SU-DHL-6 (cell line): ENCODE results near the gene ZNF432.

ENCODE experiments used
- H2AFZ ChIP-seq: fragments of 200-600 bp; sonication (generic); 2 replicates; pipeline ENCODE4 v1.6.1; 2014; ENCODE audit warnings: low read depth, mild to moderate bottlenecking, moderate library complexity, mixed read lengths, antibody characterized with exemption, low read length; ENCODE audit not compliant: severe bottlenecking
- H3F3A ChIP-seq: fragments of 200-600 bp; shearing (Covaris generic); 2 replicates; pipeline ENCODE4 v1.6.0; 2016; ENCODE audit warnings: antibody characterized with exemption, mild to moderate bottlenecking; ENCODE audit not compliant: insufficient read depth
- H3K27ac ChIP-seq: fragments of 200-600 bp; sonication (generic); 2 replicates; pipeline ENCODE4 v1.5.1; 2016; ENCODE audit warnings: low read depth, mild to moderate bottlenecking, low read length, moderate library complexity, mixed read lengths
- H3K27me3 ChIP-seq: fragments of 200-600 bp; sonication (generic), shearing (Covaris generic); 2 replicates; pipeline ENCODE4 v1.6.0; 2014; ENCODE audit warnings: mild to moderate bottlenecking, low read length
- H3K36me3 ChIP-seq: fragments of 200-600 bp; sonication (generic); 2 replicates; pipeline ENCODE4 v1.6.1; 2014; ENCODE audit warnings: mild to moderate bottlenecking, low read length, mixed read lengths
- H3K4me2 ChIP-seq: fragments of 300-600, 200-600 bp; shearing (Covaris generic), sonication (generic); 2 replicates; pipeline ENCODE4 v1.6.0; 2014; ENCODE audit warnings: low read length, low read depth, mild to moderate bottlenecking; ENCODE audit not compliant: poor library complexity, severe bottlenecking
- H3K4me3 ChIP-seq: fragments of 200-600 bp; sonication (generic); 2 replicates; pipeline ENCODE4 v1.5.1; 2014; ENCODE audit warnings: antibody characterized with exemption, low read length, mild to moderate bottlenecking, mixed read lengths; ENCODE audit not compliant: insufficient read depth, poor library complexity, severe bottlenecking
- H3K79me2 ChIP-seq: fragments of 200-600 bp; sonication (generic); 2 replicates; pipeline ENCODE4 v1.6.1; 2014; ENCODE audit warnings: mild to moderate bottlenecking, low read length, moderate library complexity; ENCODE audit not compliant: insufficient read depth
- H3K9ac ChIP-seq: fragments of 200-600 bp; sonication (generic); 2 replicates; pipeline ENCODE4 v1.7.0; 2014; ENCODE audit warnings: mild to moderate bottlenecking, low read length
- H3K9me2 ChIP-seq: fragments of 200-600 bp; sonication (generic); replicated peaks from 2 replicates; pipeline ENCODE4 v1.6.1; 2014; ENCODE audit warnings: low read length; ENCODE audit not compliant: insufficient read depth
- H3K9me3 ChIP-seq: fragments of 200-600 bp; sonication (generic); 2 replicates; pipeline ENCODE4 v1.6.1; 2014; ENCODE audit warnings: low read length, mixed read lengths; ENCODE audit not compliant: insufficient read depth
- H4K20me1 ChIP-seq: fragments of 200-600 bp; sonication (generic); 2 replicates; pipeline ENCODE4 v1.6.1; 2014; ENCODE audit warnings: low read depth, mild to moderate bottlenecking, antibody characterized with exemption, low read length, moderate library complexity, mixed read lengths
- EZH2phosphoT487 ChIP-seq: fragments of 200-600 bp; sonication (generic), shearing (Covaris generic); conservative IDR thresholded peaks from 2 replicates; pipeline ENCODE4 v1.6.1; 2018; ENCODE audit warnings: mild to moderate bottlenecking, antibody characterized with exemption, low read length, moderate library complexity, mixed read lengths
- TF ChIP-seq, protein P1 (sequence below): fragments of 200-600 bp; sonication (generic); IDR thresholded peaks from one replicate; pipeline ENCODE4 v1.5.1; 2017; ENCODE audit warnings: antibody characterized with exemption, mild to moderate bottlenecking, low read length, moderate library complexity; ENCODE audit not compliant: insufficient read depth, poor library complexity, severe bottlenecking

ZNF432 gene

DNA sequence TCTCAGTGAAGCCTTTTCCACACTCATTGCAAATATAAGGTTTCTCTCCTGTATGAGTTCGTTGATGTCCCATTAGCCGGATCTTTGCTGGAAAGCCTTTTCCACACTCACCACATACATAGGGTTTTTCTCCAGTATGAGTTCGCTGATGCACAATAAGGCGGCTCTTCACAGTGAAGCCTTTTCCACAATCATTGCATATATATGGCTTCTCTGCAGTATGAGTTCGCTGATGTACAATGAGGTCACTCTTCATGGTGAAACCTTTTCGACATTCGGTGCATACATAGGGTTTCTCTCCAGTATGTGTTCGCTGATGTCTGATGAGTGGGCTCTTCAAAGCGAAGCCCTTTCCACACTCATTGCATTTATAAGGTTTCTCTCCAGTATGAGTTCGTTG, 55.2 kb downstream of the ZNF432 start:
- H4K20me1 ChIP-seq, result no peaks in the 10 kb centered on the region
- H3K9me2 ChIP-seq, result no peaks in the 10 kb centered on the region
- TF ChIP-seq EZH2phosphoT487, result no peak
- H3K79me2 ChIP-seq, result no peaks in the 10 kb centered on the region
- peaks cover 25% of the 10 kb centered on the region; the same call in 1 of the 2 replicates for H3K9me3 ChIP-seq
- H3F3A ChIP-seq, result no peaks in the 10 kb centered on the region
- no peak overlapping the region for H3K27ac ChIP-seq
- H3K36me3 ChIP-seq, result no peaks in the 10 kb centered on the region
- H3K27me3 ChIP-seq, result no peaks in the 10 kb centered on the region
- no peak overlapping the region for H3K9ac ChIP-seq
- H3K4me3 ChIP-seq, result no peak overlapping the region
- H2AFZ ChIP-seq, result no peak overlapping the region
- H3K4me2 ChIP-seq, result no peak overlapping the region

DNA sequence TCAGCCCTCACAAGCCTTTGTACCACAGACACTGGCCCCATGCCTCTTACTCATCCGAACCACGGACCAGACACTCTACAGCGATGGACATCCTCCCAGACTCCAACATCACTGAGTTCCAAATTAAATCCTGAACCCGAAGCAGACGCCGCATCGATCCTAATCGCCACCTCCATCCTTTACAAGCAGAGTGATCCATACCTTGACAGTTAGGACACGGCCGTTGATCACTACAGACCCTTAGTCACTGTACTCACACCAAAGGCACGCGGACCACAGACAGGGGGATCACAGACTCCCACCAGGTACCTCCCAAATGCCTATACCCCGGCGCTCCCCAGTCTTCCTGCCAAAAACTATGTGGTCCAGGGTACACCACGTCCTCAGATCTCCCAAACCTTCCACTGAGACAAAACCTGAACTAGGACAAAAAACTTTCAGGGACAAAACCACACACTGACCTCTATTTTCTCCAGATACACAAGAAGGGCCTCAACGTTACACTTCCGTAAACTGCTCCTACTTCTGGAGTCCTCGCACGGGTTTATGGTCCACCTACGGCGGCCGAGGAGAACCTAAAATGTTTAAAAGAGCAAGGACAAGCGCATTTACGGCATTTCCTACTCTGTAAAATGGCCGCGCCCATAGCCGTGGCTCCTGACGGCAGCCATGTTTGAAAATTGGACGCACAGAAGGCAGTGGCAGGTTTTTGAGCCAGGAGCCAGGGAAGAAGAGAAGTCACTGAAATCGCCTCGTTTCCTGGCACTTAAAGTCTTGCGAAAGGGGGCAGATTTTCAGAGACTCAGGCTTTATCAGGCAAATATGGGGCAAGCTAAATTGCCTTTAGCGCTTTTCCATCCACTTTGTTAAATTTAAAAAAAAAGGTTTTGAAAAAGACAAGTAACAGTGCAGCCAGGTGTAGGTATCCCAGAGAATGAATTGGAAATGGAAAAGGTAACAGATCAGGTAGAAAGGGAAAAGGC, 62.0 kb downstream of the ZNF432 start, which contains the start of gene ZNF350:
ZNF350 (minus strand) TSS at position 532 of the 983 bp plus-strand sequence. CDS start 12,480 bp downstream, outside the sequence.
- H3K27ac ChIP-seq, result no peak within 1 kb of the TSS
- no peaks in the 10 kb centered on the region for H3K79me2 ChIP-seq
- no peak within 1 kb of the TSS for H2AFZ ChIP-seq

DNA sequence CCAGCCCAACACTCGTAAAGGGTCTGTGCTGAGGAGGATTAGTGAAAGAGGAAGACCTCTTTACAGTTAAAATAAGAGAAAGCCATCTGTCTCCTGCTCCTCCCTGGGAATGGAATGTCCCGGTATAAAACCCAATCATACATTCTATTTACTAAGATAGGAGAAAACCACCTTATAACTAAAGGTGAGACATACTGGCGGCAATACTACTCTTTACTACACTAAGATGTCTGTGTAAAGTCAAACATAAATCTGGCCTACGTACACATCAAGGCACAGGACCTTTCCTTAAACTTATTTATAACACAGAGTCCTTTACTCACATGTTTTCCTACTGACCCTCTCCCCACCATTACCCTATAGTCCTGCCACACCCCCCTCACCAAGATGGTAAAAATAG, 65.3 kb downstream of the ZNF432 start:
- H3K4me3 ChIP-seq, result no peak overlapping the region
- no peak overlapping the region for H3K27ac ChIP-seq
- H4K20me1 ChIP-seq, result no peaks in the 10 kb centered on the region
- H3K9me3 ChIP-seq, result no peaks in the 10 kb centered on the region; the same call in 1 of the 2 replicates
- H3K36me3 ChIP-seq, result no peaks in the 10 kb centered on the region
- H3K27me3 ChIP-seq, result no peaks in the 10 kb centered on the region
- no peak overlapping the region for H2AFZ ChIP-seq
- no peak overlapping the region for H3K4me2 ChIP-seq
- H3K9me2 ChIP-seq, result no peaks in the 10 kb centered on the region
- no peak for TF ChIP-seq EZH2phosphoT487
- TF ChIP-seq, protein P1, sequence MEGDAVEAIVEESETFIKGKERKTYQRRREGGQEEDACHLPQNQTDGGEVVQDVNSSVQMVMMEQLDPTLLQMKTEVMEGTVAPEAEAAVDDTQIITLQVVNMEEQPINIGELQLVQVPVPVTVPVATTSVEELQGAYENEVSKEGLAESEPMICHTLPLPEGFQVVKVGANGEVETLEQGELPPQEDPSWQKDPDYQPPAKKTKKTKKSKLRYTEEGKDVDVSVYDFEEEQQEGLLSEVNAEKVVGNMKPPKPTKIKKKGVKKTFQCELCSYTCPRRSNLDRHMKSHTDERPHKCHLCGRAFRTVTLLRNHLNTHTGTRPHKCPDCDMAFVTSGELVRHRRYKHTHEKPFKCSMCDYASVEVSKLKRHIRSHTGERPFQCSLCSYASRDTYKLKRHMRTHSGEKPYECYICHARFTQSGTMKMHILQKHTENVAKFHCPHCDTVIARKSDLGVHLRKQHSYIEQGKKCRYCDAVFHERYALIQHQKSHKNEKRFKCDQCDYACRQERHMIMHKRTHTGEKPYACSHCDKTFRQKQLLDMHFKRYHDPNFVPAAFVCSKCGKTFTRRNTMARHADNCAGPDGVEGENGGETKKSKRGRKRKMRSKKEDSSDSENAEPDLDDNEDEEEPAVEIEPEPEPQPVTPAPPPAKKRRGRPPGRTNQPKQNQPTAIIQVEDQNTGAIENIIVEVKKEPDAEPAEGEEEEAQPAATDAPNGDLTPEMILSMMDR, result no peak
- no peaks in the 10 kb centered on the region for H3K79me2 ChIP-seq
- H3F3A ChIP-seq, result no peaks in the 10 kb centered on the region
- H3K9ac ChIP-seq, result no peak overlapping the region

More for the DNA sequence above, 62.0 kb downstream of the ZNF432 start, which contains the start of gene ZNF350:
- Histone ChIP-seq H3K4me3 (no peak within 1 kb of the TSS), H3F3A (no peaks in the 10 kb centered on the region), H3K4me2 (no peak within 1 kb of the TSS), H3K9me2 (no peaks in the 10 kb centered on the region), H3K36me3 (no peaks in the 10 kb centered on the region), H3K9me3 (no peaks in the 10 kb centered on the region; the same call in 1 of the 2 replicates), H4K20me1 (no peaks in the 10 kb centered on the region), H3K9ac (no peak within 1 kb of the TSS), H3K27me3 (no peaks in the 10 kb centered on the region)
- TF ChIP-seq, protein P1, result no peak
- TF ChIP-seq EZH2phosphoT487, result no peak
